ENCODE measurements around the gene TOMM70.
"Not testable (repeated sequence)": the region's sequence is repeated elsewhere in the genome, so short reads cannot be mapped to it uniquely, and the experiment has no call there.

Gene TOMM70

DNA sequence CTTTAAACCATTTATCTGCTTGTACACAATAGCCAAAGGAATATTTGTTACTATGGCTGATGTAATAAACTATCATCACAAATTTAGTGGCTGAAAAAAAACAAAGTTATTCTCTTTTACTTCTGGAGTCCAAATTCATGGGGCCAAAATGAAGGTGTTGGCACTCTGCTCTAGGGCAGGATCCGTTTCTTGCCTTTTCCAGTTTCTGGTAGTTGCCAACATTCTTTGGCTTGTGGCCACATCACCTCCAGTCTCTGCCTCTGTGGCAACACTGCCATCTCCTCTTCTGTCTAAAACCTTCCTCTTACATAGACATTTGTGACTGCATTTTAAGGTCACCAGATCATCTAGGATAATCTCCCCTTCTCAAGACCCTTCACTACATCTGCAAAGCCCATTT lies 39.0 kb downstream of the TOMM70 start:
- no peak for DNase-seq

GRCh38 chr3:100360757-100361496 lies 40.0 kb downstream of the TOMM70 start:
- DNase-seq: no peak

DNA sequence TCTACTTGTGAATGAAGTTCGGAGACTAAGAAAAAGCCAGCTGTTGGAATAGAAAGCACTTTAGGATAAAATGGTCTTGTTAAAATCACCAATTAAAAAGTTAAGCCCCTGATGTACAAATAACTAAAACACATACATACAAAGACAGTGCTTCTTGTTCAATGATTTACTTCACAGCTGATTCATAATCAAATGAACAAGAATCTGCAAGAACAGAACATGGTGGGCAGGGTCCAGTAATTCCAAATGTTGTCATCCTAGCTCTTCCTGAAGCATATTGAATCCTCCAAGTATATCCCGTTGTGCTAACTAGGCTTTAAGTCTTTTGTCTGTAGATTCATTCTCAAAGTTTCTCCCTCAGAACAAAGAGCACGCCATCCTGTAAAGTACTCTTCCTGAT lies 41.9 kb downstream of the TOMM70 start:
- DNase-seq: no peak

GRCh38 chr3:100358413-100358812 lies 42.5 kb downstream of the TOMM70 start:
- no peak for DNase-seq

- DNase-seq: no peak
These were observed 46.0 kb downstream of the TOMM70 start for GRCh38 chr3:100354850-100355249.

DNA sequence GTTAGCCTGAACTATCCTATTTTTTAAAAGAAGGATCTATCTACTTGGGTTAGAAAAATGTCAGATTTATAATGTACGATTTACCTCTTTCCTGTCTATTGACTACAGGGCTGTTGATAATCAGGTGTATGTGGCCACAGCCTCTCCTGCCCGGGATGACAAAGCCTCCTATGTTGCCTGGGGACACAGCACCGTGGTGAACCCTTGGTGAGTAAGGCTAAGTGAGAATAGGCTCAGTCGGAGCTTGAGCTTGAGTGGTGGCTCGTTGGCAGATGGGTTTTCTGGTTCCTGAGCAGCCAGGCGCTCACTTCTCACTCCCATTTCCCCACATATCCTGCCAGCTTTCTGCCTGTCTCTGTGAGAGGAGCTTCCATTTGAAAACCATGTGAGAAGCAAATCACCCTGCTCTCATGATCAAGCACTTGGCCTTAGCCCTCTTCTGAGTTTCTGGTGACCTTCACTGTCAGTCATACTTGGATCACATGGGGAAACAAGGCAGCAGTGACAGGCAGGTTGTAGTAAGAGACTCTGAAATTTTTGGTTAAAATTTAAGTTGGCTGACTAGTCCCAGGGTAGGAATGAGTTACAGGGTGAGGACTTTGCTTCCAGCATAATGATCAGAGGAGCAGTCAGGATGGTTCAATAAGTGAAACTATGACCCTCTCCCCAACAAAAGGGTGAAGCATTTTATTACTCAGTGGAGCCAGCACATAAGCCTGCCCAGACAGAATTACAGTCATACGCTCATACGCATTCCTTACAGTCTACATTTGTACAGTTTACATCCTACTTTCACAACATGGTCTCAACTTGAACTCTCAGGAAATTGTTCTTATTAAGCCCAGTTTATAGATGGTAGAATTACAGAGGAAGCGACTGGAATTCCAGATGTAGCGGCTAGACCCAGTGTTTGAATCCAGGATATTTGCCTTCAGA lies 48.3 kb downstream of the TOMM70 start:
- DNase-seq: no peak

- DNase-seq: not testable (repeated sequence)
These were observed 49.1 kb downstream of the TOMM70 start for GRCh38 chr3:100351770-100352169.

DNA sequence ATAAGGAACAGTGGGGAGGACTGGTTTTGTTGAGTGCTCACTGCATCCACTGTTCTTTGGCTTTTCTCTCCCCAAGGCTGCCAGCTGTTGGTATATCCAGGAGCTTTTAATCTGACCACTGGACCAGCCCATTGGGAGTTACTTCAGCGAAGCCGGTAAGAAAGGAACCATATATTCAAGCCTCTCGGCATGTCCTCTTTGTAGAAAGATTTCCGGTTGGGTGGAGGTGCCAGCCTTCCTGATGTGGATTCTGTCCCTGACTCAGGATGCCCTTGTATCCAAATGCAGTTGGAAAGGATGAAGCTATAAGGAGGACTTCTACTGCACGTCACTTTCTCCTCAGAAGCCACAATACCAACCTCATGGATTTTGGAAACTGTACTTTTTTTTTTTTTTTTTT lies 52.2 kb downstream of the TOMM70 start:
- no peak for DNase-seq

DNA sequence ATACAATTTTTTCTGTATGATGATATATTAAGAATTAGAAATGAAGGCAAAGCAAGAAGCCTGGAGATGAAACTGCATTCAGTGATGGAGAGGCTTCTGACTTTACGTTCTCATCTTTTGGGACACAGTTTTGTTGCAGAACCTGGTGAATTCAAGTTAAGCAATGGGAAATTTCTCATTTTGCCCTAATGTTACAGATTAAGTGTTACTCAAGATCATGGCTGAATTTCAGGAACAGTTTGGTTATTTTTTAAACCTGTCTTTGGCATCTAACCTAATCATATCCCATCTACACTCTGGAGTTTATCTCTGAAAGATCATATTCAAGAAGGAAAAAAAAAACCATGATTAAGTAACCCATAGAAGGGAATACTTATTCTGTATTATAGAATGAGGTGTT lies 60.4 kb downstream of the TOMM70 start:
- DNase-seq: no peak

GRCh38 chr3:100339786-100340185 lies 61.1 kb downstream of the TOMM70 start:
- no peak for DNase-seq

DNA sequence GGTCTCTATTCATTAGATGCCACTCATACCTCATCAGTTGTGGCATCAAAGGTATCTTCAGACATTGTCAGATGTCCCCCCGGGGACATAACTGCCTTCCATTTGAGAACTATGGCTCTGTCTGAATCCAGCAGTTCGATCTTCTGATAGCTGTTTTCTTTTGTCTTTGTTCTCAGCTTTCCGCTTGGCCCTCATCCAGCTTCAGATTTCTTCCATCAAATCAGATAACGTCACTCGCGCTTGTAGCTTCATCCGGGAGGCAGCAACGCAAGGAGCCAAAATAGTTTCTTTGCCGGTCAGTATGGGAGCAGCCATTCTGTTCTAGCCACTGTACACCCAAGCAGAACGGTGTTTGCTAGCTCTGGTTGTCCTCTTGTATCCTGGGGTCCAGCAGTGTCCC lies 62.0 kb downstream of the TOMM70 start:
- no peak for DNase-seq

DNA sequence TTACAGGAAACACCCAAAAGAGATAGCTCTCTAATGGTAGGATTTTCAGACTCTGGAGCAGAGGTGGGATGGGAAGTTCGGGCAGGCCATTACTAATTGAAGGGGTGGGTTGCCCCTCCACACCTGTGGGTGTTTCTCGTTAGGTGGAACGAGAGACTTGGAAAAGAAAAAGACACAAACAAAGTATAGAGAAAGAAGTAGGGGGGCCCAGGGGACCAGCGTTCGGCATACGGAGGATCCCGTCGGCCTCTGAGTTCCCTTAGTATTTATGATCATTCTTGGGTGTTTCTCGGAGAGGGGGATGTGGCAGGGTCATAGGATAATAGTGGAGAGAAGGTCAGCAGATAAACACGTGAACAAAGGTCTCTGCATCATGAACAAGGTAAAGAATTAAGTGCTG lies 64.7 kb downstream of the TOMM70 start:
- DNase-seq: not testable (repeated sequence)

- peak; percentile 23 for DNase-seq
These were observed 65.5 kb downstream of the TOMM70 start for GRCh38 chr3:100335434-100335833.

DNA sequence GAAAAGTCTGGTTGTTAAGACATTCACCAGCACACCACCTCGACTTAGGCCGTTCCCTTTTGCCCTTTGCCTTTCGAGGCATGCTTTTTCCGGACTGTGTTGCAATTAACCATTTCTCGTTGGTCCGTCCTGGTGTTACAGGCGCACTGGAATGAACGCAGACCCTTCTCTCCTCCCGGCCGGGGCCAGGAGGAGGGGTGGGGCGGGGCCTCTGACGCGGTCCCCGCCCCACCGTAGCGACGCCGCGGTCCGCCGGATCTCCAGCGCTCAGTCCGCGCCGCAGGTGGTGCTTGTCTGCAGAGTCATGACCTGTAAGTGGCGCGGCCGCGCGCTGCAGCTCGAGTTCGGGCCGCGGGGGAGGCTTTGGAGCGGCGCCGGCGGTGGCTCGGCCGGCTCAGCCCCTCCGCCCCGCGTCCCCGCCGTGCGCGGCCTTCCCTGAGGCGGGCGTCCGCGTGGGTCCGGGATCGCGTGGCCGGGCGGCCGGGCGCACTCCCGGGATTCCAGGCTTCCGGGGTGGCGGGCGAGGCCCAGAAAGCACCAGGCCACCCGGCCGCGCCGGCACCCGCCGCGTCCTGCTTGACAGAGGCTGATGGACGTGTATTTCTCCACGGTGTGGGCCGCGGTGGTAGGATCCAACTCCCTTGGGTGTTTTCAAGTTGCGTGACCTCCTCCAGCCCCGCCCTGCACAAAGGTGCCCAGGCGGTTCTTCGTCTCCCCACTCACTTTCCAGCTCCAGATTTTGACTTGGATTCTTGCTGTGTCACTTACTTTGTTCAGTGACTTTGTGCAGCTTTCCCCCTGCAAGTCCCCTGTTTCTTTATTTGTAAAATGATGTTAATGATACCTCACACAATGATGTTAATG lies 66.2 kb downstream of the TOMM70 start, which contains the start of gene NIT2:
Gene NIT2 (plus strand): TSS at position 270 of the 864 bp plus-strand sequence. CDS start 35 bp downstream, at position 305.
- DNase-seq: peak; percentile 80

GRCh38 chr3:100333970-100334487 lies 66.9 kb downstream of the TOMM70 start:
- DNase-seq: no peak

- DNase-seq: no peak
These were observed 67.8 kb downstream of the TOMM70 start for GRCh38 chr3:100333051-100333450.

DNA sequence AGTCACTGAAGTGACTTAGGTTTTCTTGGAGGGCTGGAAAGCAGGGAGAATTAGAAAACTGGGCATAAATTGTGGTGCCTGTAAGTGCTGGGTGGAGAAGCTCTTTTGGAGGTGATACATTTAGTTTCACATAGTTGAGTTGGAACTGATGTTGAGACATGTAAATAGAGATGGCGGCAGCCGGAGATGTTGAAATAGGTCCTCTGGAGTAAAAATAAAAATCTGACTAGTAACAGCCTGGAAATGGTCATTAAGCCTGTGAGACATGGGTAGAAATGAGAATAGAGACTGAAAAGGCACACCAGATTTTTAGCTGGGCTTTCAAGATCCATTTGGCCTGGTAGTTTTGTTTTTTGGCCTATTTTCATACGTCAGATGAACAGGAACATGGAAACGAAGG lies 69.2 kb downstream of the TOMM70 start:
- DNase-seq: no peak

DNA sequence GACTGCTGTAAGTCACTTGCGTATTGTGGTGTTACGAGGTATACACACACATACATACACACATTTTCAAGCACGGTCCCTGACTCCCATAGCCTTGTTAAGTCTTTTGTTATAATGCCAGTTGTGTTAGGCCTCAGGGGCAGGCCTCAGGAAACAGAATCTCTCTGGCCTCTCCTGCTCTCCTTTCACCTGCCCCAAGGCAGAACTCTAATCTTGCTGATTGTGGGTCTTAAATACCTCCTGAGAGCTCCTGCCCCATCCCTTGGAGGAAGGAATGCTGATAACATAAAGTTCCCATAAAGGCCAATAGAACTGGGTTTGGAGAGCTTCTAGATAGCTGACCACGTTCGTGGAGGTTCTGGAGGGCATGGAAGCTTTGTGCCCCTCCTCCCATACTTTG lies 70.2 kb downstream of the TOMM70 start:
- no peak for DNase-seq

DNA sequence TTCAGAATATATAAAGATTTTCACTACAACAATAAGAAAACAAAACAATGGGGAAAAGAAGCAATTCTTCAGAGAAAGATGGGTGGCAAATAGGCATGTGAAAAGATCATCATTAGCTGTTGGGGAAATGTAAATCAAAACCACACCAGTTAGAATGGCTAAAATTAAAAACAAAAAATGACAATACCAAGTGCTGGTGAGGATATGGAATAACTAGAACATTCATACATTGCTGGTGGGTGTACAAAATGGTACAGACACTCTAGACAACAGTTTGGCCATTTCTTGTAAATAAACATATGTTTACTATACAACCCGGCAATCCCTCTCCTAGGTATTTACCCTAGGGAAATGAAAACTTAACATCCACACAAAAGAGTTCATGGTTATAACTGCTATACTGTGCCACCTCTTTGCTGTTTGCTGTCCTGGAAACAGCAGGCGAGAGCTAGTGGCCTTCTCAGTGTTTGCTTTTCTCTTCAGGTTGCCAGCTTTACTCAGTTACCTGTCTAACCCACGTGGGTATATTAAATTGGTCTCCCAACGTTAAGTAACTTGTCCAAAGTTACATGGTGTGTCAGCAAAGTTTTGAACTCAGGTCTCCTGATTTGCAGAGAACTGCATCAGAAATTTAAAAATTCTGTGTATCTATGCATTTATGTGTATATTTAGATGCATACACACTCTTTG lies 70.9 kb downstream of the TOMM70 start:
- DNase-seq: no peak

DNA sequence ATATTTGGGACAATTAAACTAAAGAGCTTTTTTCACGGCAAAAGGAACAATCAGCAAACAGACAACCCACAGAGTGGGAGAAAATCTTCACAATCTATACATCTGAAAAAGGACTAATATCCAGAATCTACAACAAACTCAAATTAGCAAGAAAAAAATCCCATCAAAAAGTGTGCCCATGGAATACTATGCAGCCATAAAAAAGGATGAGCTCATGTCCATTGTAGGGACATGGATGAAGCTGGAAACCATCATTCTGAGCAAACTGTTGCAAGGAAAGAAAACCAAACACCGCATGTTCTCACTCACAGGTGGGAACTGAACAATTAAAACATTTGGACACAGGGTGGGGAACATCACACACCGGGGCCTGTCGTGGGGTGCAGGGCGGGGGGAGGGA lies 73.5 kb downstream of the TOMM70 start:
- not testable (repeated sequence) for DNase-seq

- no peak for DNase-seq
These were observed 75.1 kb downstream of the TOMM70 start for GRCh38 chr3:100325827-100326226.

DNA sequence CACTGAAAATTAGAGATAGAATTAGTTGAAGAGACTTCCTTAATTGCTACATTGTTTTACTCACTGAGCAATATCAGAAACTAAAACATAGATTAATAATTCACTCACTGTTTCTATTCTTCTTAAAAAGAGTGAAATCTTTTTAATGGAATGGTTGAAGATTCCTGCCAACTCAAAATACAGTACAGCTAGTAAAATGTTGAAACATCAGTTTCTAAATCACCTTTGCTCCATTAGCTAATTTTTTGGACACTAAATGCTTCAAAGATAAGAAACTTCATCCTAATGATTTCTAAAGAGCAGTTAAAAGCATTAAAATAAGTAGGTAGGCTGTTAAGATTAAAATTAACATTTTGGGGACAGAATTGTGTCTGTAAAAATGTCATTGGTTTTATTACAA lies 76.8 kb downstream of the TOMM70 start:
- no peak for DNase-seq

All from CD4-positive, alpha-beta T cell treated with Interleukin-21 for 1 hour (primary cell).